Karpas-422 (cell line): Measurements from ENCODE around the gene CCNT1. TPM values are rescaled to one million over a fixed set of nuclear protein-coding genes. Genes with fewer than 3 reads are reported as not detected.
"Not testable (repeated sequence)": the region's sequence is repeated elsewhere in the genome, so short reads cannot be mapped to it uniquely, and the experiment has no call there.

Experiments
- DNase-seq: peaks from one replicate; pipeline ENCODE4 v3.0.0-alpha.2; 2015
- H2AFZ ChIP-seq: fragments of 200-600 bp; sonication (generic); 2 replicates; pipeline ENCODE4 v1.6.1; 2014; ENCODE audit warnings: antibody characterized with exemption, low read length, mixed read lengths
- H3K27ac ChIP-seq: fragments of 200-600 bp; sonication (generic); 2 replicates; pipeline ENCODE4 v1.5.1; 2014; ENCODE audit warnings: mild to moderate bottlenecking, low read length, moderate library complexity
- H3K27me3 ChIP-seq: fragments of 200-600 bp; sonication (generic); 2 replicates; pipeline ENCODE4 v1.6.1; 2014; ENCODE audit warnings: low read length, mixed read lengths
- H3K36me3 ChIP-seq: fragments of 200-600 bp; sonication (generic); 2 replicates; pipeline ENCODE4 v1.6.1; 2014; ENCODE audit warnings: low read length, mixed read lengths; ENCODE audit not compliant: insufficient read depth
- H3K4me1 ChIP-seq: fragments of 200-600 bp; sonication (generic); 2 replicates; pipeline ENCODE4 v1.6.1; 2014; ENCODE audit warnings: mild to moderate bottlenecking, low read length, mixed read lengths
- H3K4me2 ChIP-seq: fragments of 200-600 bp; sonication (generic); 2 replicates; pipeline ENCODE4 v1.6.1; 2014; ENCODE audit warnings: low read length, low read depth, mild to moderate bottlenecking; ENCODE audit not compliant: poor library complexity, severe bottlenecking
- H3K4me3 ChIP-seq: fragments of 200-600 bp; sonication (generic); 2 replicates; pipeline ENCODE4 v1.5.1; 2014; ENCODE audit warnings: mild to moderate bottlenecking, antibody characterized with exemption, low read length, mixed read lengths
- H3K79me2 ChIP-seq: fragments of 200-600 bp; sonication (generic); 2 replicates; pipeline ENCODE4 v1.6.1; 2014; ENCODE audit warnings: mild to moderate bottlenecking, low read length, mixed read lengths
- H3K9ac ChIP-seq: fragments of 200-600 bp; sonication (generic); 2 replicates; pipeline ENCODE4 v1.6.0; 2014; ENCODE audit warnings: low read length
- H3K9me2 ChIP-seq: fragments of 200-600 bp; sonication (generic), shearing (Covaris generic); replicated peaks from 2 replicates; pipeline ENCODE4 v1.6.0; 2014; ENCODE audit warnings: mild to moderate bottlenecking, low read length, moderate library complexity; ENCODE audit not compliant: insufficient read depth
- H3K9me3 ChIP-seq: fragments of 300-700, 200-600 bp; sonication (generic); 2 replicates; pipeline ENCODE4 v1.6.1; 2014; ENCODE audit warnings: low read length, mixed read lengths
- H4K20me1 ChIP-seq: fragments of 200-600 bp; sonication (generic); 2 replicates; pipeline ENCODE4 v1.6.1; 2014; ENCODE audit warnings: mild to moderate bottlenecking, antibody characterized with exemption, low read length, low read depth; ENCODE audit not compliant: insufficient read depth
- total RNA-seq: library from RNA; depleted of rRNA; stranded (reverse); fragments of >200 nt; shearing (Covaris generic); gene quantifications from 2 replicates; pipeline ENCODE4 v1.2.3, GENCODE V29; 2014; ENCODE audit warnings: low replicate concordance

The CCNT1 gene
- total RNA-seq, 1 experiment from 2014 or later: 39.2 TPM

DNA sequence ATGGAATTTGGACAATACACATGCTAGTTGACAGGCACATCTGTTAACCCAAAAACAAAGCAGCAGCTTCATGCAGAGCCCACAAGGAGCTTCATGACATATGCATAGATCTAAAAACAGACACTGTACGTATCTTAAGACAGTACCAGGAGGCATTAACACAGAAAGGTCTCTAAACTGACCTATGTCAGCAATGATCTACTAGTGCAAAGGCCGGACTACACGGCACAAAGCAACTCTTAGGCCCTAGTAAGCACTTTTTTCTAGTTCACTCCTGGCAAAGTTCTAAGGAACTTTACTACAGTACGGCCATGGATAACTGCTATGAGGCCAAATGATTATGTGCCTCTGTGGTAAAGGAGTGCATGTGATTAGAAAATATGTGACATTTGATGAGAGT, 26.1 kb downstream of the CCNT1 start:
- Histone ChIP-seq H3K9me3 (no peaks in the 10 kb centered on the region), H3K9me2 (no peaks in the 10 kb centered on the region), H3K4me2 (no peak overlapping the region), H3K4me3 (no peak overlapping the region), H3K79me2 (peaks cover 23% of the 10 kb centered on the region), H3K36me3 (peaks cover 60% of the 10 kb centered on the region), H4K20me1 (peaks cover 26% of the 10 kb centered on the region), H3K27ac (no peak overlapping the region), H2AFZ (no peak overlapping the region), H3K27me3 (no peaks in the 10 kb centered on the region), H3K9ac (no peak overlapping the region), H3K4me1 (no peaks in the 10 kb centered on the region)
- DNase-seq: no peak

- H3K79me2 ChIP-seq: peaks cover 16% of the 10 kb centered on the region
- peaks cover 26% of the 10 kb centered on the region for H4K20me1 ChIP-seq
- H3K4me3 ChIP-seq: no peak overlapping the region
- peaks cover 48% of the 10 kb centered on the region for H3K36me3 ChIP-seq
- no peaks in the 10 kb centered on the region for H3K4me1 ChIP-seq
- no peak for DNase-seq
- no peak overlapping the region for H3K9ac ChIP-seq
- H3K9me3 ChIP-seq: no peaks in the 10 kb centered on the region
- no peak overlapping the region for H2AFZ ChIP-seq
- no peak overlapping the region for H3K27ac ChIP-seq
- H3K27me3 ChIP-seq: no peaks in the 10 kb centered on the region
- H3K9me2 ChIP-seq: no peaks in the 10 kb centered on the region
- H3K4me2 ChIP-seq: no peak overlapping the region
These were observed 27.7 kb downstream of the CCNT1 start for GRCh38 chr12:48688836-48689235.

DNA sequence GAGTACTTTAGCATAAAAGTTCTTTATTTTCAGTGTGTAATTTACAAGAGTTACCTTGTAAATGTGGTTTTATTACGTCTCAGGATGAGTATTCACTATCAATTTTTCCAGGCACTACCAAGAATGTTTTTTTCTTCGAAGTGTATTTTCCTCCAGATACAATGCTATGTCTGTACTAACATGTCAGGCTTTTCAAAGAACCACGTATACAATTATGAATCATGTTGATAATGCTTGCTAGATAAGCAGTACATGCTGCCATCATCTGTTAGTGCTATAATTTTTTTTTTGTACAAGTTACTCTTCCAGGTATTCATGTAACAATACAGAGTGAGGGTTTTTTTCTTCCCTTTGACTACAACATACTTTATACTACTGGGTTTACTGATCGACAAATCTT, 28.9 kb downstream of the CCNT1 start:
- no peaks in the 10 kb centered on the region for H3K9me3 ChIP-seq
- no peak overlapping the region for H3K4me2 ChIP-seq
- peaks cover 26% of the 10 kb centered on the region for H4K20me1 ChIP-seq
- DNase-seq: no peak
- H3K4me1 ChIP-seq: peaks cover 7% of the 10 kb centered on the region
- H2AFZ ChIP-seq: no peak overlapping the region
- H3K4me3 ChIP-seq: no peak overlapping the region
- H3K27me3 ChIP-seq: no peaks in the 10 kb centered on the region
- H3K79me2 ChIP-seq: peaks cover 7% of the 10 kb centered on the region; the same call in 1 of the 2 replicates
- H3K9ac ChIP-seq: no peak overlapping the region
- peaks cover 35% of the 10 kb centered on the region; the same call in 1 of the 2 replicates for H3K36me3 ChIP-seq
- no peak overlapping the region for H3K27ac ChIP-seq
- H3K9me2 ChIP-seq: no peaks in the 10 kb centered on the region

- no peak overlapping the region for H2AFZ ChIP-seq
- H4K20me1 ChIP-seq: peaks cover 26% of the 10 kb centered on the region
- H3K27me3 ChIP-seq: no peaks in the 10 kb centered on the region
- no peak overlapping the region for H3K4me3 ChIP-seq
- no peaks in the 10 kb centered on the region for H3K9me3 ChIP-seq
- H3K4me2 ChIP-seq: no peak overlapping the region
- H3K36me3 ChIP-seq: peaks cover 30% of the 10 kb centered on the region; the same call in 1 of the 2 replicates
- peaks cover 6% of the 10 kb centered on the region for H3K79me2 ChIP-seq
- H3K9ac ChIP-seq: no peak overlapping the region
- H3K9me2 ChIP-seq: no peaks in the 10 kb centered on the region
- DNase-seq: no peak
- H3K27ac ChIP-seq: no peak overlapping the region
- peaks cover 7% of the 10 kb centered on the region for H3K4me1 ChIP-seq
These were observed 29.7 kb downstream of the CCNT1 start for GRCh38 chr12:48686615-48687334.

GRCh38 chr12:48686037-48686595, 30.4 kb downstream of the CCNT1 start:
- Histone ChIP-seq H3K9ac (no peak overlapping the region), H3K9me2 (no peaks in the 10 kb centered on the region), H3K27me3 (no peaks in the 10 kb centered on the region), H3K79me2 (peaks cover 13% of the 10 kb centered on the region), H3K9me3 (no peaks in the 10 kb centered on the region), H3K27ac (no peak overlapping the region), H4K20me1 (peaks cover 23% of the 10 kb centered on the region), H2AFZ (no peak overlapping the region), H3K36me3 (peaks cover 26% of the 10 kb centered on the region; the same call in 1 of the 2 replicates), H3K4me2 (no peak overlapping the region), H3K4me1 (peaks cover 8% of the 10 kb centered on the region), H3K4me3 (no peak overlapping the region)
- DNase-seq: no peak

DNA sequence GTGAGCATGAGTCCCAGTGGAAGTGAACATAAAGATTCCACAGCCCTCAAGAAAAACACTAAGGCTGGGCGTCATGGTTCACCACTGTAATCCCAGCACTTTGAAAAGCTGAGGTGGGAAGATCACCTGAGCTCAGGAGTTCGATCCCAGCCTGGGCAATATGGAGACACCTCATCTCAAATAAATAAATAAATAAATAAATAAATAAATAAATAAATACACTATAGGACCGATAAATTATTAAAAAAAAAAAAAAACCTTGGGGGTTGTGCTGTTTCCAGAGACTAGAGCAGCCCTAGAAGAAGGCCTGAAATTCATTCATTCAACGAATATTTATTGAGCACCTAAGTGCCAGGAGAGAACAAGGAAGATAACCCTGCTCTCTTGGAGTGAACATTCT, 33.0 kb downstream of the CCNT1 start:
- H3K9ac ChIP-seq: no peak overlapping the region
- H3K9me3 ChIP-seq: no peaks in the 10 kb centered on the region
- DNase-seq: no peak
- H3K9me2 ChIP-seq: no peaks in the 10 kb centered on the region
- H3K79me2 ChIP-seq: peaks cover 35% of the 10 kb centered on the region
- H3K4me3 ChIP-seq: no peak overlapping the region
- peaks cover 34% of the 10 kb centered on the region for H3K4me1 ChIP-seq
- no peaks in the 10 kb centered on the region for H3K27me3 ChIP-seq
- no peak overlapping the region for H3K27ac ChIP-seq
- peaks cover 24% of the 10 kb centered on the region for H3K36me3 ChIP-seq
- peaks cover 19% of the 10 kb centered on the region; the same call in 1 of the 2 replicates for H4K20me1 ChIP-seq
- H3K4me2 ChIP-seq: no peak overlapping the region
- H2AFZ ChIP-seq: no peak overlapping the region

DNA sequence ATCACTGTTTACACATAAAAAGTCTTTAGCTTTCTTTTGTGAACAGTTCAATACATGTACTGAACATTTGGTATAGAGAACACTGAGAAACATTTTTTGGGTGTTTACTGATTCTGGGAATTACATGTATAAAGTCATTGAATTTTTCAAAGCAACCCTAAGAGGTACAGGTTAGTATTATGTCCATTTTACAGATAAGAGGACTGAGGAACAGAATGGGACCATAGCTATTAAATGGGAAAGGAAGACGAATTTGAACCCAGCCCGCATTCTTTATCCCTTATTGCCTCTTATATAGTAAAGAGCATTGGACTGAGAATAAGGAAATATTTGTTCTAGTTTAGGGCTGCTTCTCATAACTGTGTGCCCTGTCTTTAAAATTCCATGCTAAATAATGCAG, 33.6 kb downstream of the CCNT1 start:
- H3K9me3 ChIP-seq: no peaks in the 10 kb centered on the region
- H3K9ac ChIP-seq: peak overlapping the region; percentile 62; the same call in 1 of the 2 replicates
- peaks cover 34% of the 10 kb centered on the region for H3K4me1 ChIP-seq
- 0 out of 2 replicates have a peak overlapping the region, but pooled peaks have one; percentile 68 for H2AFZ ChIP-seq
- DNase-seq: no peak
- H3K79me2 ChIP-seq: peaks cover 41% of the 10 kb centered on the region
- peaks cover 19% of the 10 kb centered on the region; the same call in 1 of the 2 replicates for H4K20me1 ChIP-seq
- H3K4me3 ChIP-seq: peak overlapping the region; percentile 96
- H3K4me2 ChIP-seq: peak overlapping the region; percentile 78
- H3K36me3 ChIP-seq: peaks cover 26% of the 10 kb centered on the region
- H3K9me2 ChIP-seq: no peaks in the 10 kb centered on the region
- no peak overlapping the region for H3K27ac ChIP-seq
- no peaks in the 10 kb centered on the region for H3K27me3 ChIP-seq

DNA sequence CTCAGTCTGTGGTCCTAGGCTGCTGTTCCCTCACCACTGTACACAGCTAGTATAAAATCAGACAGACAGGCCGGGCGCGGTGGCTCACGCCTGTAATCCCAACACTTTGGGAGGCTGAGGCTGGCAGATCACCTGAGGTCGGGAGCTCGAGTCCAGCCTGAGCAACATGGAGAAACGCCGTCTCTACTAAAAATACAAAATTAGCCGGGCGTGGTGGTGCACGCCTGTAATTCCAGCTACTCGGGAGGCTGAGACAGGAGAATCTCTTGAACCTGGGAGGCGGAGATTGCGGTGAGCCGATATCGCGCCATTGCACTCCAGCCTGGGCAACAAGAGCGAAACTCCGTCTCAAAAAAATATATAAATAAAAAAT, 34.0 kb downstream of the CCNT1 start:
- H3K9me3 ChIP-seq, H3K9me2 ChIP-seq, H3K27me3 ChIP-seq, DNase-seq, H3K27ac ChIP-seq: not testable (repeated sequence)
- H3K79me2 ChIP-seq: peaks cover 45% of the 10 kb centered on the region
- peaks cover 29% of the 10 kb centered on the region for H3K36me3 ChIP-seq
- peaks cover 21% of the 10 kb centered on the region; the same call in 1 of the 2 replicates for H4K20me1 ChIP-seq
- H2AFZ ChIP-seq: peak overlapping the region; percentile 68; the same call in 1 of the 2 replicates
- H3K4me2 ChIP-seq: peak overlapping the region; percentile 78
- peaks cover 34% of the 10 kb centered on the region for H3K4me1 ChIP-seq
- H3K4me3 ChIP-seq: peak overlapping the region; percentile 96
- peak overlapping the region; percentile 62 for H3K9ac ChIP-seq
